Thyroid gland (tissue), 4 donors: ENCODE data around the gene SCUBE3. TPM values are rescaled to one million over a fixed set of nuclear protein-coding genes. Genes with fewer than 3 reads are reported as not detected.

Source experiments
- DNase-seq, 2 donors: peaks; one replicate each; pipeline ENCODE4 v3.0.0-alpha.2; 2019
- H3K27ac ChIP-seq, 3 donors: fragments of 200-600 bp; sonication (generic); 1 replicate in 2 of 3; 2 replicates in 1 of 3; pipeline ENCODE4 v1.5.1; 2016 to 2019; ENCODE audit warnings: mild to moderate bottlenecking in 1 of 3, moderate library complexity in 1 of 3
- H3K27me3 ChIP-seq: fragments of 200-600 bp; sonication (generic); one replicate; pipeline ENCODE4 v1.5.1; 2019
- H3K36me3 ChIP-seq, 2 donors: fragments of 200-600 bp; sonication (generic); one replicate each; pipeline ENCODE4 v1.5.1; 2016 to 2019
- H3K4me1 ChIP-seq, 2 donors: fragments of 200-600 bp; sonication (generic); one replicate each; pipeline ENCODE4 v1.5.1; 2017 to 2019
- H3K4me3 ChIP-seq, 3 donors: fragments of 200-600 bp; sonication (generic); replicated peaks in 1 of 3; 1 replicate in 2 of 3; 2 replicates in 1 of 3; pipeline ENCODE4 v1.5.1; 2016; ENCODE audit warnings: mild to moderate bottlenecking in 1 of 3
- H3K9me3 ChIP-seq: fragments of 200-600 bp; sonication (generic); one replicate; pipeline ENCODE4 v1.5.1; 2017
- POLR2A ChIP-seq, 2 donors: fragments of 450-650 bp; IDR thresholded peaks; one replicate each; pipeline ENCODE4 v1.6.1; 2017; ENCODE audit warnings: antibody characterized with exemption in 2 of 2, mild to moderate bottlenecking in 2 of 2, moderate library complexity in 1 of 2
- WGBS, 2 donors: methylation state at CpG; one replicate each; pipeline ENCODE4 v1.1.5; 2017; 5-methylcytosine and 5-hydroxymethylcytosine counted together
- intact Hi-C: fragments of 100-400 bp; cut with DNase I; formaldehyde crosslinking; loops from one replicate; pipeline ENCODE4 v1.15.1; 2023
- total RNA-seq, 4 donors: library from RNA; depleted of rRNA; stranded (reverse); fragments of >200 nt; gene quantifications; one replicate each; pipeline ENCODE4 v1.2.3, GENCODE V29; 2016
- TF ChIP-seq, protein P1 (sequence below), 6 experiments: fragments of 200-600 bp in 3 of 6; fragments of 450-650 bp in 3 of 6; sonication (generic) in 3 of 6; IDR thresholded peaks; one replicate each; pipeline ENCODE4 v1.5.1; 2016 to 2019; ENCODE audit warnings: antibody characterized with exemption in 6 of 6, mild to moderate bottlenecking in 2 of 6, inconsistent platforms in 1 of 6, moderate library complexity in 1 of 6

SCUBE3 gene
- total RNA-seq, 4 donors from 2014 or later = 45.5 to 119 (median 66.3) TPM

DNA sequence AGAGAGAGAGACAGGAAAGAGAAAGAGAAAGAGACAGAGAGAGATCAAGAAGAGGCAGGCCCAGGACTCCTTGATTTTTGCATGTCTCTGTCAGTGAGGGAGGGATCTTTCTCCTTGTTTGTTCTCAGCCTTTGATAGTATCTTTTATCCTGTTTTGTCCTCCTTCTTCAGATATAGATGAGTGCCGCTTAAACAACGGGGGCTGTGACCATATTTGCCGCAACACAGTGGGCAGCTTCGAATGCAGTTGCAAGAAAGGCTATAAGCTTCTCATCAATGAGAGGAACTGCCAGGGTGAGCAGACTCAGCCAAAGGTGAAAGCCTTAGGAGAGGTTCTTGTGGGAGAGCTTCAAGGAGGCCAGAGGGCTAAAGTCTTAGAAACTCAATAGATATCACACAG, 25.8 kb downstream of the SCUBE3 start:
- intact Hi-C loops = no loop called here
- Histone ChIP-seq H3K27ac (peak overlapping the region; percentile 70 to 84 (median 82)), H3K9me3 (no peaks in the 10 kb centered on the region), H3K27me3 (no peaks in the 10 kb centered on the region), H3K4me3 (no peak overlapping the region), H3K4me1 (peaks cover 52 to 72% of the 10 kb centered on the region in 2 donors), H3K36me3 (peaks cover 4 to 27% of the 10 kb centered on the region in 2 donors)
- DNase-seq = no peak
- TF ChIP-seq POLR2A (IDR thresholded peaks at IDR 0.05) = no peak
- TF ChIP-seq, protein P1, sequence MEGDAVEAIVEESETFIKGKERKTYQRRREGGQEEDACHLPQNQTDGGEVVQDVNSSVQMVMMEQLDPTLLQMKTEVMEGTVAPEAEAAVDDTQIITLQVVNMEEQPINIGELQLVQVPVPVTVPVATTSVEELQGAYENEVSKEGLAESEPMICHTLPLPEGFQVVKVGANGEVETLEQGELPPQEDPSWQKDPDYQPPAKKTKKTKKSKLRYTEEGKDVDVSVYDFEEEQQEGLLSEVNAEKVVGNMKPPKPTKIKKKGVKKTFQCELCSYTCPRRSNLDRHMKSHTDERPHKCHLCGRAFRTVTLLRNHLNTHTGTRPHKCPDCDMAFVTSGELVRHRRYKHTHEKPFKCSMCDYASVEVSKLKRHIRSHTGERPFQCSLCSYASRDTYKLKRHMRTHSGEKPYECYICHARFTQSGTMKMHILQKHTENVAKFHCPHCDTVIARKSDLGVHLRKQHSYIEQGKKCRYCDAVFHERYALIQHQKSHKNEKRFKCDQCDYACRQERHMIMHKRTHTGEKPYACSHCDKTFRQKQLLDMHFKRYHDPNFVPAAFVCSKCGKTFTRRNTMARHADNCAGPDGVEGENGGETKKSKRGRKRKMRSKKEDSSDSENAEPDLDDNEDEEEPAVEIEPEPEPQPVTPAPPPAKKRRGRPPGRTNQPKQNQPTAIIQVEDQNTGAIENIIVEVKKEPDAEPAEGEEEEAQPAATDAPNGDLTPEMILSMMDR (IDR thresholded peaks at IDR 0.05) = no peak
- 77 to 84% methylated on average over 4 of the region's 4 CpGs for WGBS, 2 donors

DNA sequence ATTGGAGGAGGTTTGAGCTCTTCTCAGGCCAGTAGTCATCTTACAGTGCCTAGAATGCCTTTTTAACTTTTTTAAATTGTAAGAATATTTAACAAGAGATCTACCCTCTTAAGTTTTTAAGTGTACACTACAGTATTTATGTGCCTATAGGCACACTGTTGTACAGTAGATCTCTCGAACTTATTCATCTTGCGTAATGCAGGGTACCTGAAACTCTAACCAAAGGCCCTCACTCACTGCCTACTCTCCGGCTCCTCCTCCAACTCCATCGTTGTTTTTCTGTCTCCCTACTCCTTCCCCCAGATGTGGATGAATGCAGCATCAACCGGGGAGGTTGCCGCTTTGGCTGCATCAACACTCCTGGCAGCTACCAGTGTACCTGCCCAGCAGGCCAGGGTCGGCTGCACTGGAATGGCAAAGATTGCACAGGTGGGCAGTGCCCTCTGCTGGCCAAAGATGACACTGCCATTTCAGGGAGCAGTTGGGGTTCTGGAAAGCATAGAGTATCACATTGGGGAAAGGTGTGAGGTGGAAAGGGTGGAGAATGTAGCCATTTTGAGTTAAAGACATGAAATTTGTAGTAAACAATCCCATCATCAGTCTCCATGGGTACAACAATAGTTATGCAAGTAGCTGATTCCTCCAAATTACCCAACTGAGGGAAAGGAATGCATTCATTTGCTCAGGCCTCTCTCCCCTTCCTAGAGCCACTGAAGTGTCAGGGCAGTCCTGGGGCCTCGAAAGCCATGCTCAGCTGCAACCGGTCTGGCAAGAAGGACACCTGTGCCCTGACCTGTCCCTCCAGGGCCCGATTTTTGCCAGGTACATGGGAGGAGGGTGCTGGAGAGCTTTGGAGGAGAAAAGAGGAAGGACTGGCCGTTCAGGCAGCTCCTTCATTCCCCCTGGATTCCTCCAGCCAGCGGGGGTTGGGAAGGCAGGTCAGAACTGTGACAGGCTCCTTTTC, 27.4 kb downstream of the SCUBE3 start:
- H3K4me3 ChIP-seq = no peak overlapping the region
- WGBS, 2 donors = 28 to 41% methylated on average over 12 of the region's 12 CpGs
- intact Hi-C loops = no loop called here
- H3K4me1 ChIP-seq = peaks cover 46 to 62% of the 10 kb centered on the region in 2 donors
- H3K27ac ChIP-seq = peak overlapping the region; percentile 76 to 84 (median 82)
- H3K36me3 ChIP-seq = peaks cover 8 to 40% of the 10 kb centered on the region in 2 donors
- TF ChIP-seq, protein P1 (IDR thresholded peaks at IDR 0.05) = peak; percentile 88 to 100 (median 98)
- peak in 1 of 2 donors; percentile 19 for TF ChIP-seq POLR2A (IDR thresholded peaks at IDR 0.05)
- DNase-seq = peak; percentile 93 to 95
- no peaks in the 10 kb centered on the region for H3K27me3 ChIP-seq
- no peaks in the 10 kb centered on the region for H3K9me3 ChIP-seq

DNA sequence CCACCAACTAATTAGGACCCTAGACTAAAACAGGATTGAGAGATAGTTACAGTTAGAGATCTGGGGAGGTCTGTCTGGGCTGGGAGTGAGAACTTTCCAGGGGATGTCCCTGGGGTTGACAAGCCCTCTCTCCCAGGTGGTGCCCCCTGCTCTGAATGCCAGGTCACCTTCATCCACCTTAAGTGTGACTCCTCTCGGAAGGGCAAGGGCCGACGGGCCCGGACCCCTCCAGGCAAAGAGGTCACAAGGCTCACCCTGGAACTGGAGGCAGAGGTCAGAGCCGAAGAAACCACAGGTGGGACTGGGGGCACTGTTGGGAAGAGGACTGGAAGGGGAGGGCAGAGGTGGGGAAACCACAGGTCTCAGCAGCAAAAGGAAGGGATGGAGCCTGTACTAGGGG, 28.7 kb downstream of the SCUBE3 start:
- Histone ChIP-seq H3K9me3 (no peaks in the 10 kb centered on the region), H3K4me1 (peaks cover 34 to 49% of the 10 kb centered on the region in 2 donors), H3K27ac (peak overlapping the region; percentile 76 to 84 (median 82)), H3K4me3 (no peak overlapping the region), H3K36me3 (peaks cover 12 to 51% of the 10 kb centered on the region in 2 donors), H3K27me3 (no peaks in the 10 kb centered on the region)
- 87 to 95% methylated on average over 5 of the region's 5 CpGs for WGBS, 2 donors
- DNase-seq = no peak
- intact Hi-C loops = loop anchor here (2.0 kb wide), 1 partner anchor 98 kb away; no protein-coding TSS in a partner anchor
- TF ChIP-seq POLR2A (IDR thresholded peaks at IDR 0.05) = no peak
- TF ChIP-seq, protein P1 (IDR thresholded peaks at IDR 0.05) = no peak

DNA sequence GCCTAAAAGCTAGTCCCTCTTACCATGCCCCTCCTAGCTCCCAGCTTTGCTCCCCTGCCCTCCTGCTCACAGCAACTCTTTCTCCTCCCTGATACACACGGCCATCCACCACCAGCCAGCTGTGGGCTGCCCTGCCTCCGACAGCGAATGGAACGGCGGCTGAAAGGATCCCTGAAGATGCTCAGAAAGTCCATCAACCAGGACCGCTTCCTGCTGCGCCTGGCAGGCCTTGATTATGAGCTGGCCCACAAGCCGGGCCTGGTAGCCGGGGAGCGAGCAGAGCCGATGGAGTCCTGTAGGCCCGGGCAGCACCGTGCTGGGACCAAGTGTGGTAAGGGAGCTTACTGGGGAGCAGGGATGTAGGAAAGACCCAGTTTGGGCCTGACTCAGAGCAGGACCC, 29.1 kb downstream of the SCUBE3 start:
- no peak overlapping the region for H3K4me3 ChIP-seq
- 93 to 100% methylated on average over 6 to 13 of the region's 13 CpGs for WGBS, 2 donors
- peaks cover 12 to 51% of the 10 kb centered on the region in 2 donors for H3K36me3 ChIP-seq
- peaks cover 30 to 44% of the 10 kb centered on the region in 2 donors for H3K4me1 ChIP-seq
- H3K27ac ChIP-seq = peak overlapping the region in 1 of 3 donors; percentile 82
- H3K9me3 ChIP-seq = no peaks in the 10 kb centered on the region
- no peaks in the 10 kb centered on the region for H3K27me3 ChIP-seq
- no peak for DNase-seq
- intact Hi-C loops = loop anchor here (2.0 kb wide), 1 partner anchor 98 kb away; no protein-coding TSS in a partner anchor
- TF ChIP-seq POLR2A (IDR thresholded peaks at IDR 0.05) = no peak
- TF ChIP-seq, protein P1 (IDR thresholded peaks at IDR 0.05) = no peak
